ENCODE results near the gene SLC49A3.

The SLC49A3 gene

GRCh38 chr4:666822-667544, 22.0 kb downstream of the SLC49A3 start:
- DNase-seq (ENCODE audit: low read depth, low spot score) = no peak

- no peak for DNase-seq (ENCODE audit: low read depth, low spot score)
These were observed 22.5 kb downstream of the SLC49A3 start for GRCh38 chr4:666436-666810.

GRCh38 chr4:665751-666435, 23.1 kb downstream of the SLC49A3 start:
- no peak for DNase-seq (ENCODE audit: low read depth, low spot score)

GRCh38 chr4:665381-665750, 23.6 kb downstream of the SLC49A3 start:
- no peak for DNase-seq (ENCODE audit: low read depth, low spot score)

DNA sequence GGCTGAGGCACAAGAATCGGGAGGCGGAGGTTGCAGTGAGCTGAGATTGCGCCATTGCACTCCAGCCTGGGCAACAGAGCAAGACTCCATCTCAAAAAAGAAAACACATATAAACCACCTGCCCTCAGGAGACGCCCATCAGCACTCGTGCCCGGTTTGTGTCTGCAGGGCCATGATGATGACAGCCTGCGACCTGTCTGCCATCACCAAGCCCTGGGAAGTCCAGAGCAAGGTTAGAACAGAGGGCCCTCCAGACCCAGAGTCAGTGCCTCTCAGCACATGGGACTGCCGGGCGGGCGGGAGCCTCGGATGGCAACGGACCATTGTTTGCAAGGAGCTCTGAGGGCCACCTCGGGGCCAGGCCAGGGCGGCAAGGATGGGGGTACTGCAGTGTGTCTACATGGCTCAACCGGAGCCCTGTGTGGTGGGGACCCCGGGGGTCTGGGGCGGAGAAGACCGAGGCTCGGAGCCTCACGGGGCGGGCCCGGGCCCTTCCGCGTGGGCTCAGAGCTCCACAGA, 24.2 kb downstream of the SLC49A3 start:
- no peak for DNase-seq (ENCODE audit: low read depth, low spot score)

DNA sequence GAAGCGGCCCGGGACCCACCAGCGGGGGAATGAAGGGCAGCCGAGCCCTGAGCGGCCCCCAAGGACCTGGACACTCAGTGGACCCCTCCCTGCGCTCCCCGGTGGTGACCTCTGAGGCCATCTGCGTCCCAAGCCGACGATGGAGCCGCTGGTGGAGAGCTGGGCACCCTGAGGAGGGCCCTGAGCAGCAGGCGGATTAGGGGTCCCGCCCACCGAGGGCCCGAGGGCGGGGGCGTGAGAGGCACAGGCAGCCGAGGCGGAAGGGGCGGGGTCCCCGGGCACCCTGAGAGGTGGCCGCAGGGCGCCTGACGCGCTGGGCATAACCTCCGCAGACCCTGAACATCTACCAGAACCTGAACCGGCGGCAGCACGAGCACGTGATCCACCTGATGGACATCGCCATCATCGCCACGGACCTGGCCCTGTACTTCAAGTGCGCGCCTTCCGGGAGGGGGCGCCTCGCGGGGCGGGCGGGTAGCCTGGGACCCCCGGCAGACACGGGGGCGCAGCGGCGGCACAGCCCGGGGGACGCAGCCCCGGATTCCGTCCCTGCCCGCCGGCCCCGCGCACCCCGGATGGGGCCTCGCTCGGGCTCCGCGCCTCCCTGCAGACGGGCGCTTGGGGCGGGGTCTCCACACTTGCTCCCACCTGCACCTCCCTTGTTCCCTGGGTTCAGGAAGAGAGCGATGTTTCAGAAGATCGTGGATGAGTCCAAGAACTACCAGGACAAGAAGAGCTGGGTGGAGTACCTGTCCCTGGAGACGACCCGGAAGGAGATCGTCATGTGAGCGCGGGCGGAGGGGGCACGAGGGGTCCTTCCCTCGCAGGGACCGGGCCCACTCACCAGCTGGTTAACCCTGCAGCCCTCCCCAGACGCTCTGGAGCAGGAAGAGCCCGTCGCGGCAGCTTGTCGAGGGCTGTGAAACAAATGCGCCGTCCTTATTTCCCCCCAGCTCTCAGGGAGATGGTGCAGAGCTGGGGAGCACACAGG, 25.2 kb downstream of the SLC49A3 start:
- peak; percentile 74 for DNase-seq (ENCODE audit: low read depth, low spot score)

DNA sequence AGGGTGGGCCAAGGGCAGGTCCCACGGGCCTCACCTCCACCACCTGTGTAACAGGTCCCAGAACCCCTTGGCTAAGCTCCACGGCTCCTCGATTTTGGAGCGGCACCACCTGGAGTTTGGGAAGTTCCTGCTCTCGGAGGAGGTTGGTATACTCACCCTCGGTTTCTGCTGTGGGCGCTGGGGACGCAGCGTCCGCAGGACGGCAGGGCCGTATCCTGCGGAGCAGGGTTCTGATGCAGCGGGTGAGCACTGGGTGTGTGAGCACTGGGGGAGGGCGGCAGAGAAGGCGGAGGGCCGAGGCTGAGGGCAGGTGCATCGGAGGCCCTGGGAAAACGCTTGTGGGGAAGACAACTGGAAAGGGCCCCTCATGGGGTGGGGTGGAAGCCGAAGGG, 25.9 kb downstream of the SLC49A3 start:
- DNase-seq (ENCODE audit: low read depth, low spot score) = no peak

DNA sequence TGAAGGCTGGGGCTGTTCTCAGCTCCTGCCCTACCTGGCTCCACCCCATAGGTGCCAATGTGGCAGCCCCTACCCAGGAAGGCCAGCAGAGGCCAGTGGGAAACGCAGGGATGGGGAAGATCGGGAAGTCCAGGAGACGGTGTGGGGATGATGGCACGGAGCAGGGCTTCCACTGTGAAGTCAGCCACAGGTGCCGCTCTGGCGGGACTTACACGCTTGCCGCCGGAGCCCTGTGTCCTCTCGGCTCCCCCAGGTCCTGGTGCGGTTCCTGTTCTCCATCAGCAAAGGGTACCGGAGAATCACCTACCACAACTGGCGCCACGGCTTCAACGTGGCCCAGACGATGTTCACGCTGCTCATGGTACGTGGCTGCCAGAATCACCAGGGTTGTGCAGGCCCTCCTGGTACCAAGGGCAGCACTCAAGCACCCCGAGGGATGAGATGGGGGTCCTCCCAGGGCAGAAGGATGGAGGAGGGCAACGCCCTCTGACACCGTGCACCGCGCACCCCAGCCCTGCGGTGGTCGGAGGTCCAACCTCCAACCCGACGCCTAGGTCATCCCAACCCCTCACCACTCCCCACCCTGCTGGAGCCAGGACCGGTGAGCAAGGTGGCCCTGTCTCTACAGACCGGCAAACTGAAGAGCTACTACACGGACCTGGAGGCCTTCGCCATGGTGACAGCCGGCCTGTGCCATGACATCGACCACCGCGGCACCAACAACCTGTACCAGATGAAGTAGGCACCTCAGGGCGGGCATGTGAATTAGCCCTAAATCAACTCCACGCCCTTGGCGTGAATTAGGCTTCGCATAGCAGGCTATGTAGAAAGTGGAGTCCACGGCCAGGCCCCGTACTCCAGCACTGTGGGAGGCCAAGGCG, 26.8 kb downstream of the SLC49A3 start:
- no peak for DNase-seq (ENCODE audit: low read depth, low spot score)

GRCh38 chr4:661231-661630, 27.7 kb downstream of the SLC49A3 start:
- DNase-seq (ENCODE audit: low read depth, low spot score) = no peak

GRCh38 chr4:660401-660800, 28.6 kb downstream of the SLC49A3 start:
- no peak for DNase-seq (ENCODE audit: low read depth, low spot score)

- DNase-seq (ENCODE audit: low read depth, low spot score) = no peak
These were observed 29.1 kb downstream of the SLC49A3 start for GRCh38 chr4:659851-660250.

DNA sequence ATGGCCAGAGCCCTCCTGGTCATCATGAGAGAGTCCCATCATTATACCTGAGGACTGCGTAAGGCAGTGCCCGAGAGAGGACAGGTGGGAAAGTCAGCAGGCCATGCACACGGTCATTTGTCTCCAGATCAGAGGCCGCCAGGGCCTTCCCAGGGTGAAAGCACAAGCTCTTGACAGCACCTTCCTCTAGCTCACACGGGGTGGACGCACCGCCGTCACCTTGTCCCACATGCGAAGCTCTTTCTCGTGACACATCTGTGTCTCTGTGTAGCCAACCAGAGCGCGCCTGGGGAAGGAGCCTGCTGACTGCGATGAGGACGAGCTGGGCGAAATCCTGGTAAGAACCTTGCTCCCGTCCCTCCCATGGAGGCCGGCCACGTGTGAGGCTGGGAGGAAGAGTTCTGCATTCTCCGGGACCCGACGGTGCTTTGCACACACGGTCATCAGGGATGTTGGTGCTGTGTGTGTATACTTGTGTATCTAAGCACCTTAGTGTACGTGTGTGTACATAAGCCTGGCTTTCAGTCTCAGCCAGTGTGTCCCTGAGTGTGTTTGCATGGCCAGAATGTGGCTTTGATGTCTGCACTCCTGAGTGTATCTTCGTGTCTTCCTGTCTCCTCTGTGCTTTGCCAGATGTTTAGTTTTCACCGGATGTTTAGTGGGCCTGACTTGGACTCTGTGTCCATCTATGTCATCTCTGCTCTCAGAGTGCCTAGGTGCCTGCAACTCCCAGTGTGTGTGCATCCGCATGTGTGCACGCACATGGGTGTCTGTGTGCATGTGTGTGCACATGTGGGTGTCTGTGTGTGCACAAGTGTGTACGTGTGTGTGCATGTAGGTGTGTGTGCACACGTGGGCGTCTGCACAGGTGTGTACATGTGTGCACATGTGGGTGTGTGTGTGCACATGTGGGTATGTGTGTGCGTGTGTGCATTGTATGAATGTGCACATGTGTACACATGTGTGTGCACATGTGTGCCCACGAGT, 30.0 kb downstream of the SLC49A3 start:
- DNase-seq (ENCODE audit: low read depth, low spot score) = no peak

DNA sequence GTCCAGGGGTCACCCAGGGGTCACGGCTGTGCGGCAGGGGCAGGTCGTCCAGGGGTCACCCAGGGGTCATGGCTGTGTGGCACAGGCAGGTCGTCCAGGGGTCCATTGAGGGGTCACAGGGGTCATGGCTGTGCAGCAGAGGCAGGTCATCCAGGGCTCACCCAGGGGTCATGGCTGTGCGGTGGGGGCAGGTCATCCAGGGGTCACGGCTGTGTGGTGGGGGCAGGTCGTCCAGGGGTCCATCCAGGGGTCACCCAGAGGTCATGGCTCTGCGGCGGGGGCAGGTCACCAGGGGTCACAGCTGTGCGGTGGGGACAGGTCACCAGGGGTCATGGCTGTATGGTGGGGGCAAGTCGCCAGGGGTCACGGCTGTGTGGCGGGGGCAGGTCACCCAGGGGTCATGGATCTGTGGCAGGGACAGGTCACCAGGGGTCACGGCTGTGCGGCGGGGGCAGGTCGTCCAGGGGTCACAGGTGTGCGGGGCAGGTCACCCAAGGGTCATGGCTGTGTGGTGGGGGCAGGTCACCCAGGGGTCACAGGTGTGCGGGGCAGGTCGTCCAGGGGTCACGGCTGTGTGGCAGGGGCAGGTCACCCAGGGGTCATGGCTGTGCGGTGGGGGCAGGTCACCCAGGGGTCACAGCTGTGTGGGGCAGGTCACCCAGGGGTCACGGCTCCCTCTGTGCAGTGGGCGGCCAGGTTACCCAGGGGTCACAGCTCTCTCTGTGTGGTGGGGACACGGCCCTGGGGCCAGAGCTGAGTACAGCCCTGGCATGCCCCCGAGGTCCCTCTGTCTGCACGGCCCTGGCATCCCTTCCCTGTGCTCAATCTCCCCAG, 30.9 kb downstream of the SLC49A3 start:
- no peak for DNase-seq (ENCODE audit: low read depth, low spot score)

DNA sequence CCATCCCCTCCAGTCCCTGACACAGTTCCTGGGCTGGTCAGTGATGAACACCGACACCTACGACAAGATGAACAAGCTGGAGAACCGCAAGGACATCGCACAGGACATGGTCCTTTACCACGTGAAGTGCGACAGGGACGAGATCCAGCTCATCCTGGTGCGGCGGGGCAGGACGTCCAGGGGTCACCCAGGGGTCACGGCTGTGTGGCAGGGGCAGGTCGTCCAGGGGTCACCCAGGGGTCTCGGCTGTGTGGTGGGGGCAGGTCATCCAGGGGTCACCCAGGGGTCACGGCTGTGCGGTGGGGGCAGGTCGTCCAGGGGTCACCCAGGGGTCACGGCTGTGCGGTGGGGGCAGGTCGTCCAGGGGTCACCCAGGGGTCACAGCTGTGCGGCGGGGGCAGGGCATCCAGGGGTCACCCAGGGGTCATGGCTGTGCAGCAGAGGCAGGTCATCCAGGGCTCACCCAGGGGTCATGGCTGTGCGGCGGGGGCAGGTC, 31.6 kb downstream of the SLC49A3 start:
- DNase-seq (ENCODE audit: low read depth, low spot score) = no peak

- no peak for DNase-seq (ENCODE audit: low read depth, low spot score)
These were observed 32.3 kb downstream of the SLC49A3 start for GRCh38 chr4:656436-657337.

DNA sequence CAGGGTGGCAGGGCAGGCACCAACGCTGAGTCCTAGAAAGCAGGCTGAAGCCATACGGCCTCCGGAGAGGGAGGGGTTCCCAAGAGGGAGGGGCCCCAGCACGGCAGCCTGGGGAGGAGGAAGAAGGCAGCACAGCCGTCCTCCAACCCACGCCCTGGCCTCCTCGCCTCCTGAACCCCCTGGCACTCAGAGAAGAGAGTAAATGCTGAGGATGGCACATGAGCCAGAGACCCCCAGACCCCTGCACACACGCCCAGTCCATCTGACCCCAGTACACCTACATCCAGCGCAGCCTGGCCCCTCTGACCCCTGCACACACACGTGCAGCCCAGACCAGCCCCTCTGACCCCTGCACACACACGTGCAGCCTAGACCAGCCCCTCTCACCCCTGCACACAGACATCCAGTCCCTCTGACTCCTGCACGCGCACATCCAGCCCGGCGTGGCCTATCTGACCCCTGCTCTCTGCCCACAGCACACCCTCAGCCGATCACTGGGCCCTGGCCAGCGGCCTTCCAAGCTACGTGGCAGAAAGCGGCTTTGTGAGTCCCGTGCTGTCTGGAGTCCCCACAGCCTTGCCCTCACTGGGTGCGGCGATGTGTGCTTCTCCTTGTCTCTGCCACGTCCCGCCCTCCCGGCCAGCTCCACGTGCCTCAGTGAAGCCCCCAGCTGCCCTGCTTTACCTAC, 33.3 kb downstream of the SLC49A3 start:
- DNase-seq (ENCODE audit: low read depth, low spot score) = no peak

DNA sequence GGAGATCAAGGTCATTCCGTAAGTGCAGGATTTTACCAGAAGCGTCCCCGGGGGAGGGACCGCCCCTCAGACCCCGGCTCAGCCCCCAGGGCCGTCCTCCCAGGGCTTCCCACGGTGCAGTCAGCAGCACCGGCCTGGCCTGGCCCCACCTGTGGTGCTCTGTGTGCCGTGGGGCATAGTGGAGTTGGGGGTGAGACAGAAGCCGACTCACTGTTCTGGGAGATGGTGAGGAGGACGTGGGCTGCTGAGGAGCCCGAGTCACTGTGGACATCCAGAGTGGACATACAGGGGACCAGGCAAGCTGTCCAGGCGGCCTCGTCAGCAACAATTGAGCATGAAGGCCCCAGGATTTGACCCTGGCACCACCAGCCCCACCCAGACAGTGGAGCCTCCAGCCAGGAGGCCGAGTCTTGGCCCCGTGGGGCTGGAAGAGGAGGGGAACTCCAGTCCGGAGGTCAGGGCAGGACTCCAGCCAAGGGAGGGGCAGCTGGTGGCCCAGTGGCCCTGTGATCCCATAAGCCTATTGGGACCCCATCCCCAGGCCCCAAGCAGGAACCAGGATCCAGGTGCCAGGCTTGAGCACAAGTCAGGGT, 34.0 kb downstream of the SLC49A3 start:
- DNase-seq (ENCODE audit: low read depth, low spot score) = no peak
